Amniotic stem cell (primary cell): Measurements from ENCODE around the gene FOLR3.
A peak's percentile ranks its signal among the peaks of the same experiment; 100 is the strongest.
"Not testable (repeated sequence)": the region's sequence is repeated elsewhere in the genome, so short reads cannot be mapped to it uniquely, and the experiment has no call there.

Experiments
- DNase-seq: peaks from one replicate; lab custom pipeline; 2025; lab: John Stamatoyannopoulos, UW

FOLR3 gene

GRCh38 chr11:72135473-72135872 is at the start of gene FOLR3:
Gene FOLR3 (plus strand): TSS chr11:72135725. CDS start chr11:72135953, 228 bp downstream.
- DNase-seq = not testable (repeated sequence)

- DNase-seq = no peak
These were observed 47.3 kb upstream of the FOLR3 start for GRCh38 chr11:72088076-72088808.

- peak; percentile 56 for DNase-seq
These were observed 44.2 kb upstream of the FOLR3 start for GRCh38 chr11:72091292-72091691.

- no peak for DNase-seq
These were observed 36.8 kb upstream of the FOLR3 start for GRCh38 chr11:72098741-72099140.

GRCh38 chr11:72100009-72100408 is 35.5 kb upstream of the FOLR3 start:
- DNase-seq = no peak

- no peak for DNase-seq
These were observed 35.1 kb upstream of the FOLR3 start for GRCh38 chr11:72100462-72100861.

GRCh38 chr11:72102162-72102561 is 33.4 kb upstream of the FOLR3 start:
- no peak for DNase-seq

GRCh38 chr11:72102631-72102945 is 32.9 kb upstream of the FOLR3 start:
- no peak for DNase-seq

GRCh38 chr11:72102946-72103753 is 32.4 kb upstream of the FOLR3 start, which contains the start of gene LAMTOR1:
Gene LAMTOR1 (minus strand): TSS chr11:72103297. CDS start chr11:72103224, 73 bp downstream.
- peak; percentile 91 for DNase-seq

GRCh38 chr11:72103754-72104167 is 31.8 kb upstream of the FOLR3 start:
- no peak for DNase-seq

- DNase-seq = no peak
These were observed 29.6 kb upstream of the FOLR3 start, which contains the start of gene TOMT for GRCh38 chr11:72105888-72106287. Gene TOMT (plus strand): TSS chr11:72105924. CDS start chr11:72105952, 28 bp downstream.

- no peak for DNase-seq
These were observed 24.0 kb upstream of the FOLR3 start for GRCh38 chr11:72111300-72112142.

- DNase-seq = peak; percentile 99
These were observed 23.2 kb upstream of the FOLR3 start, which contains the start of gene ANAPC15 for GRCh38 chr11:72112143-72112977. Gene ANAPC15 (minus strand): TSS chr11:72112695. CDS start chr11:72111276, 1,419 bp downstream.

GRCh38 chr11:72112978-72113808 is 22.3 kb upstream of the FOLR3 start:
- peak; percentile 43 for DNase-seq

- DNase-seq = no peak
These were observed 21.0 kb upstream of the FOLR3 start for GRCh38 chr11:72114570-72114969.

GRCh38 chr11:72116019-72116755 is 19.3 kb upstream of the FOLR3 start:
- DNase-seq = no peak

- no peak for DNase-seq
These were observed 16.3 kb upstream of the FOLR3 start for GRCh38 chr11:72119198-72119597.

GRCh38 chr11:72120930-72121329 is 14.6 kb upstream of the FOLR3 start:
- DNase-seq = no peak

- no peak for DNase-seq
These were observed 12.9 kb upstream of the FOLR3 start for GRCh38 chr11:72122607-72123006.
